Activated CD8-positive, alpha-beta memory T cell treated with anti-CD3 and anti-CD28 coated beads, Interleukin-2, amount 50 U/mL, for 1 hour (primary cell): ENCODE measurements around the gene CENPC.
"Not testable (repeated sequence)": the region's sequence is repeated elsewhere in the genome, so short reads cannot be mapped to it uniquely, and the experiment has no call there.

ENCODE experiments used
- DNase-seq: peaks from one replicate; pipeline ENCODE4 v3.0.0-alpha.2; 2020; ENCODE audit errors: extremely low read depth

CENPC gene

GRCh38 chr4:67545199-67546003, at the start of gene CENPC:
Gene CENPC, minus strand, starts transcription at chr4:67545503. Its CDS starts 148 bp downstream, at chr4:67545355.
- DNase-seq, result peak; percentile 82

- no peak for DNase-seq
These were observed 48.5 kb upstream of the CENPC start for GRCh38 chr4:67593741-67594175.

- DNase-seq, result no peak
These were observed 41.9 kb upstream of the CENPC start for GRCh38 chr4:67587156-67587555.

- DNase-seq, result no peak
These were observed 39.2 kb upstream of the CENPC start for GRCh38 chr4:67584496-67584895.

- no peak for DNase-seq
These were observed 36.6 kb upstream of the CENPC start for GRCh38 chr4:67581913-67582312.

GRCh38 chr4:67581208-67581857, 36.0 kb upstream of the CENPC start:
- DNase-seq, result no peak

GRCh38 chr4:67580577-67580976, 35.3 kb upstream of the CENPC start:
- DNase-seq, result no peak

- no peak for DNase-seq
These were observed 31.2 kb upstream of the CENPC start for GRCh38 chr4:67576538-67576937.

GRCh38 chr4:67576059-67576466, 30.8 kb upstream of the CENPC start:
- no peak for DNase-seq

GRCh38 chr4:67575232-67576058, 30.1 kb upstream of the CENPC start:
- no peak for DNase-seq

GRCh38 chr4:67573193-67573592, 27.9 kb upstream of the CENPC start:
- DNase-seq, result no peak

- no peak for DNase-seq
These were observed 26.7 kb upstream of the CENPC start for GRCh38 chr4:67571975-67572374.

GRCh38 chr4:67570537-67570936, 25.2 kb upstream of the CENPC start:
- no peak for DNase-seq

- DNase-seq, result no peak
These were observed 23.5 kb upstream of the CENPC start for GRCh38 chr4:67568820-67569219.

GRCh38 chr4:67566335-67566734, 21.0 kb upstream of the CENPC start:
- DNase-seq, result no peak

GRCh38 chr4:67565284-67565683, 20.0 kb upstream of the CENPC start:
- no peak for DNase-seq

- DNase-seq, result no peak
These were observed 13.2 kb upstream of the CENPC start, which contains the start of gene STAP1 for GRCh38 chr4:67558493-67558892. Gene STAP1, plus strand, starts transcription at chr4:67558727. Its CDS starts 83 bp downstream, at chr4:67558810.

- DNase-seq, result no peak
These were observed 11.1 kb upstream of the CENPC start for GRCh38 chr4:67556436-67556835.

- no peak for DNase-seq
These were observed 10.1 kb upstream of the CENPC start for GRCh38 chr4:67555447-67555846.

- no peak for DNase-seq
These were observed 8.8 kb upstream of the CENPC start for GRCh38 chr4:67554096-67554495.

- not testable (repeated sequence) for DNase-seq
These were observed 7.0 kb upstream of the CENPC start for GRCh38 chr4:67552146-67552792.

GRCh38 chr4:67550857-67551256, 5.6 kb upstream of the CENPC start:
- no peak for DNase-seq
